SIG-M5 treated with dmso at 0.1 percent for 504 hours (cell line): ENCODE data around the gene TANK.

Experiments used
- DNase-seq: peaks from one replicate; lab custom pipeline; 2025; ENCODE audit not compliant: unreplicated experiment; lab: John Stamatoyannopoulos, UW

Gene TANK

GRCh38 chr2:161133366-161133765, 26.9 kb upstream of the TANK start:
- DNase-seq = no peak

DNA sequence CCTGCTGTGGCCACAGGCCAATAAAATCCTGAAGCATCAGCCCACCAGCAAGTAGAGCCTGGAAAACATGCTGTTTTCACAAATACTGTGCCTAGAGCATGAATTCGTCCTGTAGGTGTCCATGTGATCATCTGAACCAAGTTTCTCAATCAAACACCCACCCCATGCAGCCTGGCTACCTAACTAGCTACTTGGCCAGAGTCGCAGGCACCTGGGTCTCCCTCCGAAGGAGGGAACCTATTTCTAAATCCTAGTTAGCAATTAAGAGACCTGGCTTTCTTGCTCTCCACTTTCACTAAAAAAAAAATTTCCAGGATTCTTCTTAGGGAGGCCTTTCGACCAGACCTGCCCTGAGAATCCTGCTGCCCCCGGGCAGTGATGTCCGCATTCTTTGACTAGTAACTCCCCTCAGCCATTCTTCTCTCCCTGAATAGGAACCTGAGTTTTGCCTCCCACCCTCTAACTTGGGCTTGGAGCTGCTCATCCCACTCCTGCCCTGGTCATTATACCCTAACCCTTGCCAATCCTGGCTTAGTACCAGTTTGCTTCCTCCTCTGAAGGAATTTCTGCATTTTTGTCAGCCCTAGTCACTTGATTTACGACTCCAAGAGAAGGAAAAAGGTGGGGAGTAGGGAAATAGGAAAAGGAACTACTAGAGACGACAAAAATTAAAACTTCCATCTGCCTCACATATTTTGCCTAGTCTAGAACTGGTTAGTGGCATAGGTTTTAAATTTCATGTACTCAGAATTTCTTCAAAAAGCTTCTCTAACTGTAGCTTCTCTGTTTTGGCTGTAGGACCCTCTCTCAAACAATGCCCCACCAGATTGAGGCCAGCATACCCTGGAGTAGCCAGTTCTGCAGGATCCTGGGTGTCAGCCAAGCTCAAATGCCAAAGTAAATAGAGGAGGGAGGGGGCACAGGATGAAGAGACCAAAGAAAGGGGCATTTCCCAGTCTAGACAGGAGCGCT, 25.4 kb upstream of the TANK start:
- no peak for DNase-seq

- no peak for DNase-seq
Observed at GRCh38 chr2:161135951-161136593, 24.2 kb upstream of the TANK start.

DNA sequence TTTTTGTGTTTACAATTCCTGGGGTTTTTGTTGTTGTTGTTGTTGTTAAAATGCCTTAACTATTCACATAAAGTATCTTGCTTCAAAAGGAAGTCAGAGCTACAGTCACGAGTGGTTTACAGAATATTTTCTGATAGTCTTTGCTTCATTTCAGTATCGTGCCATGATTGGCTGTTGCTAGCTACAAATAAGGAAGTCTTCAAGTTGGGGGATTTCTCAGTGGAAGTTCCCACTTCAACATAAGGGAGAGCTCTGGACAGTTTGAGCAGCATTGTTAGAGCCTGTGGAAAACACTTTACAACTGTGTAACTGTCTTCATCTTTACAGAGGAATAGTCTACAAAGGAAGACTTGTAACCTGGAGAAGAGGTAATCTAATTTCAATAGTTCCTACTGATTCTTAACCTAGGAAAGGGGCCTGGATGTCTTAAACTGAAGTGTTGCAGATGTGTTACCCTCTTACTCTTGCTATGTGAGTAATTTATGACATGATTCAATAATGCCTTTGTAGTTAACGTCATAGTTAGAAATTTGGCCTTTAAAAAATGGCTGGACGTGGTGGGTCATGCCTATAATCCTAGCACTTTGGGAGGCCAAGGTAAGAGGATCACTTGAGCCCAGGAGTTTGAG, 23.4 kb upstream of the TANK start:
- peak; percentile 96 for DNase-seq

- DNase-seq = no peak
Observed at GRCh38 chr2:161138429-161138828, 21.8 kb upstream of the TANK start.

DNA sequence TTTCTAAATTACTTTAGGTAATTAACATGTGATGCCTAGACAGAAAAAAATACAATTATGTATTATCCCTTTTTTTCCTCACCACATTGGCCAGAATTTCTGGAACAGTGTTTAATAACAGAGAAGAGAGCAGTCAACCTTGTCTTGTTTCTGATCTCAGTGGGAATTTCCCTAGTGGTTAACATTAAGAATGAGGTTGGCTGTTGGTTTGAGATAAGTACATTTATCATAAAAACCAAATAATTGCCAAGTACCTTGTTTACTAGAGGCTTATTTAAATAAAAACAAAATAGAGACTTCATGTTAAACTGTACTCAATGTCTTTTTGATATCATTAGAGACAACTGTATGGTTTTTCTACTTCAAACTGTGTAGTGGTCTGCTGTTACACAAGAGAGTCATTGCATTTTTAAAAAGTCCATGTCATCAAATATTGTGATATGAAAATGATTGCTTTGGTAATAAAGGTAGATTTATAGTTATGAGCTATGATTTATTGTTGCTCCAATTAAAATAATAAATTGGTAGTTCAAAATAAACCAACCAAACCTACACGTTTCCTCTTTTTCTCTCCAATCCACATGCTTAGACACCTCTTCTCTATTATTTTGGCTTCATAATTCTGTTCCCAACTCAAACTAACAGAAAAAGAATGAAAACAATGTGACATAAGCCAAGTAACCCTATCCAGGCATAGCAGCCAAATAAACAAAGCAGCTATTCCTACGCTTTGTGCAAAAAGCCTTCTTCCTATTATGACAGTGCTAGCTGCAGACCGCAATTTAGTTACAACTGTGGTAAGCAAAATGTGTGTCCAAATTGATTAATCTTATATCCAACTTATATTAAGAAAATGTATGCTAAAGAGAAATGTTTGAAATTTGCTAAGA, 20.9 kb upstream of the TANK start:
- peak; percentile 25 for DNase-seq

DNA sequence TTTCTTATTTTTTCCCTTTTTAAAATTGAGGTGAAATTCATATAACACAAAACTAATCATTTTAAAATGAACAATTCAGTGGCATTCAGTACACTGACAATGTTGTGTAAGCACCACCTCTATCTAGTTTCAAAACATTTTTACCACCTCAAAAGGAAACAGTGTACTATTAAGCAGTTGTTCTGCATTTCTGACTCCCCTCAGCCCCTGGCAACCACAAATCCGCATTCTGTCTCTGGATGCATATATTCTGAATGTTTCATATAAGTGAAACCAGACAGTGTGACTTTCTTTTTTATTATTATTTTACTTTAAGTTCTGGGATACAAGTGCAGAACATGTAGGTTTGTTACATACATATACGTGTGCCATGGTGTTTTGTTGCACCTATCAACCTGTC, 19.2 kb upstream of the TANK start:
- peak; percentile 52 for DNase-seq

DNA sequence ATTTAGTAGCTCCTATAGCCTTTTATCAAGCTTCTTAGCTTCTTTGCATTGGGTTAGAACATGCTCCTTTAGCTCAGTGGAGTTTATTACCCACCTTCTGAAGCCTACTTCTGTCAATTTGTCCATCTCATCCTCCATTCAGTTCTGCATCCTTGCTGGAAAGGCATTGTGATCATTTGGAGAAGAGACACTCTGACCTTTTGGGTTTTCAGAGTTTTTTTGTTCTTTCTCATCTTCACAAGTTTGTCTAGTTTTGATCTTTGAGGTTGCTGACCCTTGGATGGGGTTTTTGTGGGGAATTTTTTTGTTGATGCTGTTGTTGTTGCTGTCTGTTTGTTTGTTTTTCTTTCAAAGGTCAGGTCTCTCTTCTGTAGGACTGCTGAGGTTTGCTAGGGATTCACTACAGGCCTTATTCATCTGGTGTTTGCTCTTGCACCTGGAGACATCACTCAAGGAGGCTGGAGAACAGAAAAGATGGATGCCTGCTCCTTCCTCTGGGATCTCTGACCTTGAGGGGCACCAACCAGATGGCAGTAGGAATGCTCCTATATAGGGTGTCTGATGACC, 13.9 kb upstream of the TANK start:
- no peak for DNase-seq

- no peak for DNase-seq
Observed at GRCh38 chr2:161146996-161147395, 13.2 kb upstream of the TANK start.

GRCh38 chr2:161147856-161148255, 12.4 kb upstream of the TANK start:
- DNase-seq = no peak

- no peak for DNase-seq
Observed at GRCh38 chr2:161150704-161151103, 9.5 kb upstream of the TANK start.

- DNase-seq = no peak
Observed at GRCh38 chr2:161152302-161152701, 7.9 kb upstream of the TANK start.

DNA sequence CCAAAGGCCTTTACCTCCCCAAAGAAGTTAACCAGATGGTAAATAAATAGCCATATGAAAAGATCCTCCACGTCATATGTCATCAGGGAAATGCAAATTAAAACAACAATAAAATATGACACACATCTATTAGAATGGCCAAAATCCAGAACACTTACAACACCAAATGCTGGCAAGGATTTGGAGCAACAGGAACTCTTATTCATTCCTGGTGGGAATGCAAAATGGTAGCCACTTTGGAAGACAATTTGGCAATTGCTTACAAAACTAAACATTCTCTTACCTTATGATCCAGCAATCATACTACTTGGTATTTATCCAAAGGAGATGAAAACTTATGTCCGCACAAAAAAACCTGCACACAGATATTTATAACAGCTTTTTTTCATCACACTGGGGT, 1.3 kb upstream of the TANK start:
- DNase-seq = no peak

GRCh38 chr2:161159456-161160225, 587 bp upstream of the TANK start:
- no peak for DNase-seq

GRCh38 chr2:161161074-161161706, 962 bp downstream of the TANK start:
- DNase-seq = peak; percentile 58

- no peak for DNase-seq
Observed at GRCh38 chr2:161163440-161163839, 3.2 kb downstream of the TANK start.

- DNase-seq = no peak
Observed at GRCh38 chr2:161164161-161164560, 3.9 kb downstream of the TANK start.

GRCh38 chr2:161165266-161165665, 5.0 kb downstream of the TANK start:
- no peak for DNase-seq

GRCh38 chr2:161165811-161166210, 5.6 kb downstream of the TANK start:
- peak; percentile 91 for DNase-seq
